H9 (cell line): ENCODE results near the gene CEP128. TPM values are rescaled to one million over a fixed set of nuclear protein-coding genes. Genes with fewer than 3 reads are reported as not detected.

Experiments
- DNase-seq: peaks from one replicate; pipeline ENCODE4 v3.0.0-alpha.2; 2017
- H2AFZ ChIP-seq: one replicate; pipeline ENCODE4 v1.6.1; 2013; ENCODE audit warnings: mild to moderate bottlenecking, low read length, control low read depth, moderate library complexity
- H2AK5ac ChIP-seq: 2 replicates; pipeline ENCODE4 v1.6.1; 2013; ENCODE audit warnings: low read length, control low read depth, mixed read lengths; ENCODE audit not compliant: insufficient read length
- H2BK120ac ChIP-seq: one replicate; pipeline ENCODE4 v1.6.1; 2013; ENCODE audit warnings: low read depth, mild to moderate bottlenecking, low read length, control low read depth, inconsistent platforms; ENCODE audit not compliant: poor library complexity, severe bottlenecking
- H2BK12ac ChIP-seq: 2 replicates; pipeline ENCODE4 v1.6.1; 2013; ENCODE audit warnings: low read length, control low read depth, mixed read lengths, low read depth; ENCODE audit not compliant: insufficient read length
- H2BK15ac ChIP-seq: 2 replicates; pipeline ENCODE4 v1.6.1; 2013; ENCODE audit warnings: low read depth, low read length, control low read depth
- H2BK20ac ChIP-seq: one replicate; pipeline ENCODE4 v1.6.1; 2013; ENCODE audit warnings: low read depth, mild to moderate bottlenecking, low read length, control low read depth, inconsistent platforms; ENCODE audit not compliant: poor library complexity, severe bottlenecking
- H2BK5ac ChIP-seq: 2 replicates; pipeline ENCODE4 v1.6.1; 2013; ENCODE audit warnings: low read length, control low read depth, mixed read lengths; ENCODE audit not compliant: insufficient read length
- H3K14ac ChIP-seq: 2 replicates; pipeline ENCODE4 v1.6.1; 2013; ENCODE audit warnings: low read length, control low read depth; ENCODE audit not compliant: insufficient read depth
- H3K18ac ChIP-seq: 2 replicates; pipeline ENCODE4 v1.6.1; 2013; ENCODE audit warnings: low read depth, mild to moderate bottlenecking, mixed read lengths, low read length, control low read depth; ENCODE audit not compliant: insufficient read length
- H3K23ac ChIP-seq: 2 replicates; pipeline ENCODE4 v1.6.1; 2013; ENCODE audit warnings: low read length, control low read depth, mixed read lengths, low read depth; ENCODE audit not compliant: insufficient read length
- H3K23me2 ChIP-seq: 2 replicates; pipeline ENCODE4 v1.6.1; 2013; ENCODE audit warnings: low read depth, mild to moderate bottlenecking, mixed read lengths, low read length, control low read depth; ENCODE audit not compliant: insufficient read length, poor library complexity, severe bottlenecking
- H3K27ac ChIP-seq: 2 replicates; pipeline ENCODE4 v1.5.1; 2013; ENCODE audit warnings: low read length, control low read depth, mixed read lengths, low read depth; ENCODE audit not compliant: insufficient read length
- H3K27me3 ChIP-seq: 2 replicates; pipeline ENCODE4 v1.6.1; 2013; ENCODE audit warnings: low read length, control low read depth, inconsistent platforms; ENCODE audit not compliant: insufficient read depth
- H3K4ac ChIP-seq: 2 replicates; pipeline ENCODE4 v1.6.1; 2013; ENCODE audit warnings: low read depth, mild to moderate bottlenecking, control low read depth, inconsistent platforms, low read length, moderate library complexity
- H3K4me1 ChIP-seq: 2 replicates; pipeline ENCODE4 v1.6.1; 2013; ENCODE audit warnings: low read length, control low read depth, inconsistent platforms; ENCODE audit not compliant: insufficient read depth
- H3K4me2 ChIP-seq: 2 replicates; pipeline ENCODE4 v1.6.1; 2013; ENCODE audit warnings: low read length, control low read depth, mixed read lengths; ENCODE audit not compliant: insufficient read length, insufficient read depth
- H3K56ac ChIP-seq: 2 replicates; pipeline ENCODE4 v1.6.1; 2013; ENCODE audit warnings: low read depth, mild to moderate bottlenecking, mixed read lengths, low read length, control low read depth; ENCODE audit not compliant: insufficient read length
- H3K79me1 ChIP-seq: 2 replicates; pipeline ENCODE4 v1.6.1; 2013; ENCODE audit warnings: low read depth, mild to moderate bottlenecking, moderate library complexity, low read length, control low read depth, inconsistent platforms; ENCODE audit not compliant: insufficient read depth, poor library complexity, severe bottlenecking
- H3K79me2 ChIP-seq: 2 replicates; pipeline ENCODE4 v1.6.1; 2013; ENCODE audit warnings: low read length, control low read depth, inconsistent platforms; ENCODE audit not compliant: insufficient read depth
- H3K9ac ChIP-seq: 2 replicates; pipeline ENCODE4 v1.6.1; 2013; ENCODE audit warnings: low read length, control low read depth, mixed read lengths; ENCODE audit not compliant: insufficient read length; ENCODE audit errors: extremely low read depth
- H3K9me3 ChIP-seq: one replicate; pipeline ENCODE4 v1.6.1; 2013; ENCODE audit warnings: low read depth, low read length, inconsistent platforms; ENCODE audit not compliant: control insufficient read depth
- H3T11ph ChIP-seq: one replicate; pipeline ENCODE4 v1.6.1; 2013; ENCODE audit warnings: mild to moderate bottlenecking, low read length, control low read depth, inconsistent platforms
- H4K20me1 ChIP-seq: one replicate; pipeline ENCODE4 v1.6.1; 2013; ENCODE audit not compliant: control insufficient read depth, insufficient read length, insufficient read depth
- H4K5ac ChIP-seq: 2 replicates; pipeline ENCODE4 v1.6.1; 2013; ENCODE audit warnings: low read depth, mild to moderate bottlenecking, mixed read lengths, low read length, control low read depth; ENCODE audit not compliant: insufficient read length
- H4K8ac ChIP-seq: replicated peaks from 2 replicates; pipeline ENCODE4 v1.6.1; 2013; ENCODE audit warnings: low read length, control low read depth, mixed read lengths, low read depth; ENCODE audit not compliant: insufficient read length
- H4K91ac ChIP-seq: 2 replicates; pipeline ENCODE4 v1.6.1; 2013; ENCODE audit warnings: low read depth, mild to moderate bottlenecking, moderate library complexity, mixed read lengths, low read length, control low read depth; ENCODE audit not compliant: insufficient read length
- H3K27ac Mint-ChIP-seq, 3 experiments: 2 replicates in 2 of 3; 3 replicates in 1 of 3; pipeline ENCODE4 v1.8.0; 2020 to 2021; ENCODE audit warnings: mixed read lengths in 3 of 3, mild to moderate bottlenecking in 1 of 3, moderate library complexity in 1 of 3
- H3K27me3 Mint-ChIP-seq: 2 replicates; pipeline ENCODE4 v1.8.0; 2021; ENCODE audit warnings: low read depth, mild to moderate bottlenecking, moderate library complexity, mixed read lengths
- H3K36me3 Mint-ChIP-seq, 3 experiments: 2 replicates in 2 of 3; 3 replicates in 1 of 3; pipeline ENCODE4 v1.8.0; 2020 to 2021; ENCODE audit warnings: low read depth in 3 of 3, mixed read lengths in 3 of 3; ENCODE audit not compliant: insufficient read depth in 1 of 3
- H3K4me1 Mint-ChIP-seq, 2 experiments: 2 replicates each; pipeline ENCODE4 v1.8.0; 2020; ENCODE audit warnings: mixed read lengths in 2 of 2
- H3K4me3 Mint-ChIP-seq, 2 experiments: 2 replicates in 1 of 2; 3 replicates in 1 of 2; pipeline ENCODE4 v1.8.0; 2020 to 2021; ENCODE audit warnings: mild to moderate bottlenecking in 2 of 2, mixed read lengths in 2 of 2, moderate library complexity in 1 of 2
- H3K9me3 Mint-ChIP-seq, 2 experiments: 2 replicates in 1 of 2; 3 replicates in 1 of 2; pipeline ENCODE4 v1.8.0; 2020; ENCODE audit warnings: mild to moderate bottlenecking in 2 of 2, mixed read lengths in 2 of 2, moderate library complexity in 1 of 2
- WGBS: extraction: QIAGEN DNeasy Blood & Tissue Kit; methylation state at CpG from one replicate; pipeline ENCODE4 v1.1.7; 2013; ENCODE audit warnings: missing lambda C conversion rate, low lambda C conversion rate, mixed read lengths; ENCODE audit not compliant: insufficient read length; ENCODE audit errors: extremely low coverage; 5-methylcytosine and 5-hydroxymethylcytosine counted together
- total RNA-seq: library from RNA; stranded (reverse); gene quantifications from 2 replicates; pipeline ENCODE4 v1.2.1, GENCODE V29; 2021
- TF ChIP-seq, protein P1 (sequence below): fragments of 200-600 bp; sonication (generic); conservative IDR thresholded peaks from 3 replicates; pipeline ENCODE4 v1.8.0; 2021; ENCODE audit warnings: antibody characterized with exemption, mild to moderate bottlenecking

The CEP128 gene
- total RNA-seq, 1 experiment from 2014 or later, result 16.3 TPM

DNA sequence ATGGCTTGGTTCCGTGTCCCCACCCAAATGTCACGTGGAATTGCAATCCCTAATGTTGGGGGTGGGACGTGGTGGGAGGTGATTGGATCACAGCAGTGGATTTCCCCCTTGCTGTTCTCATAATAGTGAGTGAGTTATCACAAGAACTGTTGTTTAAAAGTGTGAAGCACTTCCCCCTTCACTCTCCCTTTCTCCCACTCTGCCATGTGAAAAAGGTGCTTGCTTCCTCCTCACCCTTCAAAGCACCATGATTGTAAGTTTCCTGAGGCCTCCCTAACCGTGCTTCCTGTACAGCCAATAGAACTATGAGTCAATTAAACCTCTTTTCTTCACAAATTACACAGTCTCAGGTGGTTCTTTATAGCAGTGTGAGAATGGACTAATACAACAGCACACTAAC, 5.3 kb upstream of the CEP128 start:
- H4K8ac ChIP-seq, result no peak overlapping the region
- Mint-ChIP-seq H3K9me3 (no peaks in the 10 kb centered on the region), H3K27me3 (peaks cover 5% of the 10 kb centered on the region), H3K36me3 (no peaks in the 10 kb centered on the region), H3K4me3 (no peak overlapping the region), H3K27ac (no peak overlapping the region), H3K4me1 (peaks cover 9% of the 10 kb centered on the region in 2 experiments)
- no peak overlapping the region for H2AFZ ChIP-seq
- H2BK20ac ChIP-seq, result no peak overlapping the region
- no peak overlapping the region for H2BK120ac ChIP-seq
- H2BK5ac ChIP-seq, result no peak overlapping the region
- no peak overlapping the region for H3K56ac ChIP-seq
- no peak overlapping the region for H3K18ac ChIP-seq
- no peak overlapping the region for H3K23ac ChIP-seq
- H4K5ac ChIP-seq, result no peak overlapping the region
- H3K79me1 ChIP-seq, result no peaks in the 10 kb centered on the region
- H3K4ac ChIP-seq, result no peak overlapping the region
- H3K23me2 ChIP-seq, result no peaks in the 10 kb centered on the region
- H3K4me2 ChIP-seq, result no peak overlapping the region
- no peaks in the 10 kb centered on the region for H3K79me2 ChIP-seq
- no peak for DNase-seq
- H3K9ac ChIP-seq, result no peak overlapping the region
- H3K14ac ChIP-seq, result no peak overlapping the region
- no peak overlapping the region for H3T11ph ChIP-seq
- H2BK15ac ChIP-seq, result no peak overlapping the region
- no peak overlapping the region for H3K27ac ChIP-seq
- H4K91ac ChIP-seq, result no peak overlapping the region
- H2BK12ac ChIP-seq, result no peak overlapping the region
- H3K27me3 ChIP-seq, result no peaks in the 10 kb centered on the region
- no peaks in the 10 kb centered on the region for H3K4me1 ChIP-seq
- no peaks in the 10 kb centered on the region for H4K20me1 ChIP-seq
- no peak overlapping the region for H2AK5ac ChIP-seq
- H3K9me3 ChIP-seq, result no peaks in the 10 kb centered on the region
- TF ChIP-seq, protein P1, sequence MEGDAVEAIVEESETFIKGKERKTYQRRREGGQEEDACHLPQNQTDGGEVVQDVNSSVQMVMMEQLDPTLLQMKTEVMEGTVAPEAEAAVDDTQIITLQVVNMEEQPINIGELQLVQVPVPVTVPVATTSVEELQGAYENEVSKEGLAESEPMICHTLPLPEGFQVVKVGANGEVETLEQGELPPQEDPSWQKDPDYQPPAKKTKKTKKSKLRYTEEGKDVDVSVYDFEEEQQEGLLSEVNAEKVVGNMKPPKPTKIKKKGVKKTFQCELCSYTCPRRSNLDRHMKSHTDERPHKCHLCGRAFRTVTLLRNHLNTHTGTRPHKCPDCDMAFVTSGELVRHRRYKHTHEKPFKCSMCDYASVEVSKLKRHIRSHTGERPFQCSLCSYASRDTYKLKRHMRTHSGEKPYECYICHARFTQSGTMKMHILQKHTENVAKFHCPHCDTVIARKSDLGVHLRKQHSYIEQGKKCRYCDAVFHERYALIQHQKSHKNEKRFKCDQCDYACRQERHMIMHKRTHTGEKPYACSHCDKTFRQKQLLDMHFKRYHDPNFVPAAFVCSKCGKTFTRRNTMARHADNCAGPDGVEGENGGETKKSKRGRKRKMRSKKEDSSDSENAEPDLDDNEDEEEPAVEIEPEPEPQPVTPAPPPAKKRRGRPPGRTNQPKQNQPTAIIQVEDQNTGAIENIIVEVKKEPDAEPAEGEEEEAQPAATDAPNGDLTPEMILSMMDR, result no peak
- WGBS, result no CpG with 5 or more reads among the region's 4 CpGs
